OCI-LY1 (cell line): ENCODE results near the gene RAB30.

Source experiments
- H2AFZ ChIP-seq: fragments of 200-600 bp; sonication (generic), shearing (Covaris generic); 2 replicates; pipeline ENCODE4 v1.6.0; 2014; ENCODE audit warnings: antibody characterized with exemption, mild to moderate bottlenecking, low read length
- H3F3A ChIP-seq: fragments of 200-600 bp; sonication (generic), shearing (Covaris generic); 2 replicates; pipeline ENCODE4 v1.6.0; 2014; ENCODE audit warnings: mild to moderate bottlenecking, antibody characterized with exemption, low read length, moderate library complexity; ENCODE audit not compliant: insufficient read depth
- H3K27ac ChIP-seq: fragments of 200-600 bp; sonication (generic); 2 replicates; pipeline ENCODE4 v1.5.1; 2014; ENCODE audit warnings: low read length, mixed run types, mild to moderate bottlenecking, low read depth; ENCODE audit not compliant: poor library complexity, severe bottlenecking
- H3K27me3 ChIP-seq: fragments of 200-600 bp; sonication (generic); 2 replicates; pipeline ENCODE4 v1.6.0; 2014; ENCODE audit warnings: antibody characterized with exemption, mild to moderate bottlenecking, low read length, moderate library complexity; ENCODE audit not compliant: insufficient read depth
- H3K36me3 ChIP-seq: fragments of 200-600 bp; sonication (generic); 2 replicates; pipeline ENCODE4 v1.6.1; 2014; ENCODE audit warnings: mild to moderate bottlenecking, antibody characterized with exemption, low read length, moderate library complexity, mixed read lengths; ENCODE audit not compliant: insufficient read depth
- H3K4me1 ChIP-seq: fragments of 200-600 bp; sonication (generic); 2 replicates; pipeline ENCODE4 v1.5.1; 2014; ENCODE audit warnings: mild to moderate bottlenecking, low read length, moderate library complexity; ENCODE audit not compliant: insufficient read depth, severe bottlenecking
- H3K4me2 ChIP-seq: fragments of 200-600 bp; sonication (generic), shearing (Covaris generic); 2 replicates; pipeline ENCODE4 v1.6.1; 2014; ENCODE audit warnings: low read length
- H3K4me3 ChIP-seq: fragments of 200-600 bp; sonication (generic); 2 replicates; pipeline ENCODE4 v1.5.1; 2014; ENCODE audit warnings: low read length, low read depth, mild to moderate bottlenecking, mixed read lengths; ENCODE audit not compliant: poor library complexity, severe bottlenecking
- H3K79me2 ChIP-seq: fragments of 200-600 bp; shearing (Covaris generic); 2 replicates; pipeline ENCODE4 v1.6.1; 2016; ENCODE audit warnings: mixed run types, low read length, mixed read lengths; ENCODE audit not compliant: insufficient read depth
- H3K9ac ChIP-seq: fragments of 200-600 bp; sonication (generic), shearing (Covaris generic); 2 replicates; pipeline ENCODE4 v1.6.1; 2014; ENCODE audit warnings: mild to moderate bottlenecking, low read length, mixed read lengths
- H3K9me2 ChIP-seq: fragments of 200-600 bp; sonication (generic), shearing (Covaris generic); 2 replicates; pipeline ENCODE4 v1.6.1; 2014; ENCODE audit warnings: low read depth, mild to moderate bottlenecking, low read length, mixed read lengths
- H3K9me3 ChIP-seq: fragments of 200-600 bp; shearing (Covaris generic); 2 replicates; pipeline ENCODE4 v1.6.1; 2014; ENCODE audit warnings: low read length, mixed read lengths
- H4K20me1 ChIP-seq: fragments of 200-600 bp; sonication (generic), shearing (Covaris generic); 2 replicates; pipeline ENCODE4 v1.6.0; 2016; ENCODE audit warnings: mild to moderate bottlenecking, low read length; ENCODE audit not compliant: insufficient read depth
- EZH2 ChIP-seq: fragments of 200-600 bp; sonication (generic), shearing (Covaris generic); IDR thresholded peaks from 2 replicates; pipeline ENCODE4 v1.8.0; 2017; ENCODE audit warnings: borderline replicate concordance, mixed run types, mild to moderate bottlenecking, antibody characterized with exemption, low read length, moderate library complexity, mixed read lengths
- TF ChIP-seq, protein P1 (sequence below): fragments of 200-600 bp; sonication (generic), shearing (Covaris generic); IDR thresholded peaks from 2 replicates; pipeline ENCODE4 v1.5.1; 2017; ENCODE audit warnings: mild to moderate bottlenecking, antibody characterized with exemption, low read length, moderate library complexity, mixed read lengths

RAB30 gene

DNA sequence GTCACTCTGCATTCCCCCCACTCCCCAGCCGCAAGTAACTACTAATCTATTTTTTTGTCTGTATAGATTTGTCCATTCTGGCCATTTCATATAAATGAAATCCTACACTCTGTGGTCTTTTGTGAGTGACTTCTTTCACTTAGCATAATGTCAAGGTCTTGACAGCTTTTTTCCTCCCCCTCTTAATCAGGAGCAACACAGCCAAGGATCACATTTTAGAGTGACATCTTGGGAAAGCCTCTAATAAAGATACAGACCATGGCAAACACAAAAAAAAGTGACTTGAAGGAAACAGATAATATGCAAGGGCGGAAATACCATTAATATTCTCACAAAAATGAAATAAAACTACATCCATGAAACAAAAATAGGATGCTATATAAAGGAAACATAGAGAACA lies 43.9 kb downstream of the RAB30 start:
- Histone ChIP-seq H3K4me3 (no peak overlapping the region), H3K9ac (0 out of 2 replicates have a peak overlapping the region, but pooled peaks have one; percentile 6), H3K9me3 (no peaks in the 10 kb centered on the region), H2AFZ (no peak overlapping the region), H3K79me2 (peaks cover 93% of the 10 kb centered on the region), H4K20me1 (no peaks in the 10 kb centered on the region), H3K4me2 (peak overlapping the region; percentile 41; the same call in 1 of the 2 replicates), H3K4me1 (peaks cover 68% of the 10 kb centered on the region), H3K27ac (peak overlapping the region; percentile 45), H3K27me3 (no peaks in the 10 kb centered on the region), H3K36me3 (peaks cover 18% of the 10 kb centered on the region), H3K9me2 (no peaks in the 10 kb centered on the region), H3F3A (no peaks in the 10 kb centered on the region)
- no peak for TF ChIP-seq EZH2
- TF ChIP-seq, protein P1, sequence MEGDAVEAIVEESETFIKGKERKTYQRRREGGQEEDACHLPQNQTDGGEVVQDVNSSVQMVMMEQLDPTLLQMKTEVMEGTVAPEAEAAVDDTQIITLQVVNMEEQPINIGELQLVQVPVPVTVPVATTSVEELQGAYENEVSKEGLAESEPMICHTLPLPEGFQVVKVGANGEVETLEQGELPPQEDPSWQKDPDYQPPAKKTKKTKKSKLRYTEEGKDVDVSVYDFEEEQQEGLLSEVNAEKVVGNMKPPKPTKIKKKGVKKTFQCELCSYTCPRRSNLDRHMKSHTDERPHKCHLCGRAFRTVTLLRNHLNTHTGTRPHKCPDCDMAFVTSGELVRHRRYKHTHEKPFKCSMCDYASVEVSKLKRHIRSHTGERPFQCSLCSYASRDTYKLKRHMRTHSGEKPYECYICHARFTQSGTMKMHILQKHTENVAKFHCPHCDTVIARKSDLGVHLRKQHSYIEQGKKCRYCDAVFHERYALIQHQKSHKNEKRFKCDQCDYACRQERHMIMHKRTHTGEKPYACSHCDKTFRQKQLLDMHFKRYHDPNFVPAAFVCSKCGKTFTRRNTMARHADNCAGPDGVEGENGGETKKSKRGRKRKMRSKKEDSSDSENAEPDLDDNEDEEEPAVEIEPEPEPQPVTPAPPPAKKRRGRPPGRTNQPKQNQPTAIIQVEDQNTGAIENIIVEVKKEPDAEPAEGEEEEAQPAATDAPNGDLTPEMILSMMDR: no peak

DNA sequence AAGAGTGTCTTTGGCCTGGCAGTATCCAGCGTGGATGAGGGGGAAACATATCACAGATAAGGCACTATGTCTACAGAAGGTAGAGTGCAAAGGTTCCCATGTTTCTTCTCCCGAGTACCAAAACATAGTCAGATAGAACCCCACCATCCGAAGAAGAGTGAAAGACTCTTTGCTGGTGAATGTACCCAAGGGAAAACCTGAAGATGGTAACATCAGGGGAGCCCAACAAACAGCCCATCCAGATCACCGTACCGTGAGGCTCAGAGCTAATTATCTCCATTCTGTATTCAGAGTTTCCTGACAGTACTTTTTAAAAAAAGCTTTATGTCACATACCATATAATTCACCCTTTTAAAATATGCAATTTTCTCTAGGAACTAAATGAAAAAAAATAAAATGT lies 44.4 kb downstream of the RAB30 start:
- peaks cover 93% of the 10 kb centered on the region for H3K79me2 ChIP-seq
- no peaks in the 10 kb centered on the region for H3K27me3 ChIP-seq
- no peaks in the 10 kb centered on the region for H4K20me1 ChIP-seq
- H3K4me3 ChIP-seq: no peak overlapping the region
- H3K9me2 ChIP-seq: no peaks in the 10 kb centered on the region
- H3F3A ChIP-seq: no peaks in the 10 kb centered on the region
- 0 out of 2 replicates have a peak overlapping the region, but pooled peaks have one; percentile 1 for H3K9ac ChIP-seq
- H3K4me2 ChIP-seq: peak overlapping the region; percentile 41; the same call in 1 of the 2 replicates
- H3K27ac ChIP-seq: peak overlapping the region; percentile 45
- no peaks in the 10 kb centered on the region for H3K9me3 ChIP-seq
- H3K4me1 ChIP-seq: peaks cover 66% of the 10 kb centered on the region
- H3K36me3 ChIP-seq: peaks cover 18% of the 10 kb centered on the region
- TF ChIP-seq EZH2: no peak
- TF ChIP-seq, protein P1: no peak
- no peak overlapping the region for H2AFZ ChIP-seq

DNA sequence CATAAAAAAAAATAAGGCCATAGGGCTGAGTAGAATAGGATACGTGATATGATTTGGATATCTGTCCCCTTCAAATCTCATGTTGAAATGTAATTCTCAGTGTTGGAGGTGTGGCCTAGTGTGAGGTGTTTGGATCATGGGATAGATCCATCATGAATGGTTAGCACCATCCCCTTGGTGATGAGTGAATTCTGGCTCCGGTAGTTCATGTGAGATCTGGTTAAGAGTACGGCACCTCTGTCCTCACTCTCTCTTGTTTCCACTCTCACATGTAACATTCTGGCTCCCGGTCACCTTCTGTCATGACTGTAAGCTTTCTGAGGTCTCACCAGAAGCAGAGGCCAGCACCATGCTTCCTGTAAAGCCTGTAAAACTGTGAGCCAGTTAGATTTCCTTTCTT lies 45.5 kb downstream of the RAB30 start:
- Histone ChIP-seq H3F3A (no peaks in the 10 kb centered on the region), H3K36me3 (peaks cover 27% of the 10 kb centered on the region), H3K27me3 (no peaks in the 10 kb centered on the region), H3K9me2 (no peaks in the 10 kb centered on the region), H4K20me1 (no peaks in the 10 kb centered on the region), H3K9ac (no peak overlapping the region), H3K79me2 (peaks cover 95% of the 10 kb centered on the region), H3K4me3 (no peak overlapping the region), H3K9me3 (peaks cover 7% of the 10 kb centered on the region; the same call in 1 of the 2 replicates), H3K4me1 (peaks cover 59% of the 10 kb centered on the region), H2AFZ (no peak overlapping the region), H3K27ac (no peak overlapping the region), H3K4me2 (no peak overlapping the region)
- no peak for TF ChIP-seq EZH2
- TF ChIP-seq, protein P1: no peak
